GM15510 (cell line): ENCODE data around the gene PRKAG2.

ENCODE experiments used
- POLR2A ChIP-seq: IDR thresholded peaks from 3 replicates; pipeline ENCODE4 v1.6.1; 2011; ENCODE audit warnings: borderline replicate concordance; ENCODE audit not compliant: insufficient read length; ENCODE audit errors: extremely low read depth

The PRKAG2 gene

DNA sequence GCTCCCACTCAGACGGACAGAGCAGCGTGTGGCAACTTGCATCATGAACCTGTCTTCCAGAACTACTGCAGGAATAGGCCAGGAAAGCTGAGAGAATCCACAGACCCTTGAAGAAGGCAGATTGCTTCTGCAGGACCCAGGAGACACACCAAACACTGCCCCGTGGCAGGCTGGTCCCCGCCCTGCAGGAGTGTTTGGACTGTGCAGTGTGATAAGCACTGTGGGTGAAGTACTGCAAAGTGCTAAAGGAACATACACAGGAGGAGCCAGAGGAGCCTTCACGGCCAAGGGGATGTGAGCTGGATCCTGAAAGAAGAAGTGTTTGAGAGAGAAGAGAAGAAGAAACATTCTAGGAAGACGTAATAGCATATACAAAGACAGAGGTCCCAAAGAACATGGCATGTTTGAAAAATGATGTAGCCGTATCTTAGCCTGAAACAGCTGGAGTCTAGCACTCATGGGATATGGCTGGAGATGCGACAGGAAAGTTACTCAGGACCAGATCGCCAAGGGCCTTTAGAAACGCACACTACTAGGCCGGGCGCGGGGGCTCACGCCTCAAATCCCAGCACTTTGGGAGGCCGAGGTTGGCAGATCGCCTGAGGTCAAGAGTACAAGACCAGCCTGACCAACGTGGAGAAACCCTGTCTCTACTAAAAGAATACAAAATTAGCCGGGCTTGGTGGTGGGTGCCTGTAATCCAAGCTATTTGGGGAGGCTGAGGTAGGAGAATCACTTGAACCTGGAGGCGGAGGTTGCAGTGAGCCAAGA lies 260.3 kb downstream of the PRKAG2 start:
- TF ChIP-seq POLR2A: no peak

DNA sequence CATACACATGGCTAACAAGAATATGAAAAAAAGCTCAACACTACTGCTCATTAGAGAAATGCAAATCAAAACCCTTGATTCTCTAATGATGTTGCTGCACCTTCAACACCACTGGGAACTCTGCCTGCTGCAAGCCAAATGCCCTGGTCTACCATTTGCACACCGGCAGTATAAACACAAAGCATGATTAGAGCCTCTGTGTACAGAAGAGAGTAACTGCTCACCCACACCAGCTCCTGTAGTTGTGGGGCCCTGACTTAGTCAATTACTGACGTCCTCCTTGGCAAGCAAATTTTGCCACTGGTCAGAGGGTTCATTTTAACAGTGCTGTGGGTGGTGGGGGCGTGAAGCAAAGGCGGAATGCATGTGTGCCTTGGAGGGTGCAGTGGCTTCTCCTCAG lies 261.1 kb downstream of the PRKAG2 start:
- TF ChIP-seq POLR2A: no peak

GRCh38 chr7:151615058-151615457 lies 261.9 kb downstream of the PRKAG2 start:
- no peak for TF ChIP-seq POLR2A

- no peak for TF ChIP-seq POLR2A
These were observed 262.9 kb downstream of the PRKAG2 start for GRCh38 chr7:151614019-151614418.

DNA sequence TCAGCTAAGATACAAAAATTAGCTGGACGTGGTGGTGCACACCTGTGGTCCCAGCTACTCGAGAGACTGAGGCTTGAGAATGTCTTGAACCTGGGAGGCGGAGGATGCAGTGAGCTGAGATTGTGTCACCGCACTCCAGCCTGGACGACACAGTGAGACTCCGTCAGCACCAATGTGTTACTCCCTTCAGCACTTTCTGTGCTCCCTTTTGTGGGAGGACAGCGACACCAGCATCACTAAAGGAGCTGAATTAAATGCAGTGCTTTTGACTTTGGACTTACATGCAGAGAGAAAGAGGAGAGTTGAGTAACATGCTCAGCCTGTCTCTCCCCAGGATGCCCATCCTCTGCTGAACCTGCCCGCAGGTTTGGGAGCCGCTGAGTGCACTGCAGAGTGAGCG lies 265.0 kb downstream of the PRKAG2 start:
- no peak for TF ChIP-seq POLR2A

GRCh38 chr7:151611041-151611440 lies 265.9 kb downstream of the PRKAG2 start:
- no peak for TF ChIP-seq POLR2A

- no peak for TF ChIP-seq POLR2A
These were observed 268.8 kb downstream of the PRKAG2 start for GRCh38 chr7:151608031-151608551.

DNA sequence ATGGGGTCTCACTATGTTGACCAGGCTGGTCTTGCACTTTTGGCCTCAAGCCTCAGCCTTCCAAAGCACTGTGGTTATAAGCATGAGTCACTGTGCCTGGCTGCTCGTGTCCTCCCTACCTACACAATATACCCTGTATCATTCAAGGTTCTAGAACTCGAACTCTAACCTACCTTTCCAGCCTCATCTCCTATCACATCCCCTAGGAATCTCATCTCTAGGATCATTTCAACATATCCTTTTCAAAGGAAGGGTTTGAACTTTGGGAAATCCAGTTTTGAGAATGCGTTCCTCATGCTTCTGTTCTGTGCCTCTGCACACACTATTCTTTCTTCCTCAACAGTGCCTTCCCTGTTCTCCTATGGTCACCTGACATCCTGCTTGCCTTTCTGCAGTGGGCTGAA lies 269.4 kb downstream of the PRKAG2 start:
- TF ChIP-seq POLR2A: no peak

DNA sequence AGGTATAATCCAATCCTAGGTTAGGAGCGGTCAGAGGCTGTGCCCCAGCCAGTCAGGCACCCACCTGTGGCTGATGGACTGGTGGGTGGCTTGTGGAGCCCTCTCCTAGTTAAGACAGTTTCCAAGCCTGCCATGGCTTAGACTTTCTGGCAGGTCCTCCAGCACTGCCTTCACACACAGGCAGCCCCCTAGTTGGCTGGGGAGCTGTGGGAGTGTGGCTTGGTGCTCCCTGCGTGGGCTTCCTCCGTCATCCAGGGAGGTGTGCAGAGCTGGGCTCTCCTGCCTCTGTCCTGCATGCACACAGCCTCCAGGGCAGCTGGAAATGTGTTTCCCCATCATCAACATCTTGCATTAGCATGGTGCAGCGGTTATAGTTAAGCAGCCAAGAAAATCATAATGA lies 273.0 kb downstream of the PRKAG2 start:
- no peak for TF ChIP-seq POLR2A

- TF ChIP-seq POLR2A: no peak
These were observed 275.2 kb downstream of the PRKAG2 start for GRCh38 chr7:151601521-151602305.

DNA sequence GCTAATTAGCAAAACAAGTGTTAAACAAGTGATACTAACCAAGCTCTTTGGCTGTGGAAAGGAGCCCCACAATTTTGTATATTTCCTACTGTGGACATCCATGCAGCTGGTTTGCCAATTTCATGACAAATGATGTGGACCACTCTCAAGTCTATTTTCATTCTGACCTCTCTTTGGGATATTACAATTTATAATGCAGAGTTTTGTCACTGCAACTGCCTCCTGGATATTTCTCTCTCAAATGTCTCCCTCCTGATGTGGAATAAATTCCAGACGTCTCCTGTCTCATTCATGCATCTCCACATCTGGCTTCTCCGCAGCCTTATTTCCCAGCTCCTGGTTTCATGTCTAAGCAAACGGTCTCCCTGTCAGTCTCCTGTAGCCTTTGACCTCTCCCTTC lies 276.6 kb downstream of the PRKAG2 start:
- TF ChIP-seq POLR2A: no peak

DNA sequence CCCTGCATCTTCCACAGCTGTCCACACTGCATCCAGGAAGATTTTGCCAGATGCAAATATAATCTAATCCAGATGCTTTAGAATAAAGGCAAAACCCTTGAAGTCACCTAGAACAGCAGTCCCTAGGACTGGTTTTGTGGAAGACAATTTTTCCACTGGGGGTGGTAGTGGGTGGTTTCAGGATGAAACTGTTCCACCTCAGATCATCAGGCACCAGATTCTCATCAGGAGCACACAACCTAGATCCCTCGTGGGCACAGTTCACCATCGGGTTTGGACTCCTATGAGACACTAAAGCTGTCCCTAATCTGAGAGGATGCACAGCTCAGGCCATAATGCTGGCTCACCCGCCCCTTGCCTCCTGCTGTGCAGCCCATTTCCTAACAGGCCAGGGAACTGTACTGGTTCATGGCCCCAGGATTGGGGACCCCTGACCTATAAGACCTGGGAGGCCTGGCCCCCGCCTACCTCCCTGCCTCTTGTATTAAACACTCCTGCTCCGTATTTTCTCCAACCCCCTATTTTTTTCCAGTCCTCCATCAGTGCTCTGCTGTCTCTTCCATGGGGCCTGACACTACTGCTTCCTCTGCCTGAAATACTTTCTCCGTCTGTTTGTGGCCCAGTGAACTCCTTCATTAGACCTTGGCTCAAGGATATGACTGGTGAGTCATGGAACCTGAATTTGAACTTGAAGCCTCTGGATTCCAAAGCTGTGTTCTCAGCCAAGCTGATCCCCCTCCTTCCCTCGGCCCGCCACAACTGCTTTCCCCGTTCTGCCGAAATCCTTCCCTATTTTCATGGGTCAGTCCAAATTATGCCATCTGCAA lies 277.3 kb downstream of the PRKAG2 start:
- no peak for TF ChIP-seq POLR2A

- TF ChIP-seq POLR2A: no peak
These were observed 279.1 kb downstream of the PRKAG2 start for GRCh38 chr7:151597541-151598444.
